ENCODE data around the gene RBPJ.

The RBPJ gene

GRCh38 chr4:26420438-26420837 is 99.6 kb downstream of the RBPJ start:
- Histone ChIP-seq H3K4me3 (replicated peaks; ENCODE audit: low read depth, low read length) (no peak overlapping the region), H3K36me3 (ENCODE audit: control insufficient read depth, insufficient read depth, low read length) (peaks cover 5% of the 10 kb centered on the region), H3K27me3 (replicated peaks; ENCODE audit: control insufficient read depth, insufficient read depth, low read length) (no peaks in the 10 kb centered on the region)
- no peak for DNase-seq (ENCODE audit: extremely low read depth, insufficient read length)
- TF ChIP-seq, protein P1, sequence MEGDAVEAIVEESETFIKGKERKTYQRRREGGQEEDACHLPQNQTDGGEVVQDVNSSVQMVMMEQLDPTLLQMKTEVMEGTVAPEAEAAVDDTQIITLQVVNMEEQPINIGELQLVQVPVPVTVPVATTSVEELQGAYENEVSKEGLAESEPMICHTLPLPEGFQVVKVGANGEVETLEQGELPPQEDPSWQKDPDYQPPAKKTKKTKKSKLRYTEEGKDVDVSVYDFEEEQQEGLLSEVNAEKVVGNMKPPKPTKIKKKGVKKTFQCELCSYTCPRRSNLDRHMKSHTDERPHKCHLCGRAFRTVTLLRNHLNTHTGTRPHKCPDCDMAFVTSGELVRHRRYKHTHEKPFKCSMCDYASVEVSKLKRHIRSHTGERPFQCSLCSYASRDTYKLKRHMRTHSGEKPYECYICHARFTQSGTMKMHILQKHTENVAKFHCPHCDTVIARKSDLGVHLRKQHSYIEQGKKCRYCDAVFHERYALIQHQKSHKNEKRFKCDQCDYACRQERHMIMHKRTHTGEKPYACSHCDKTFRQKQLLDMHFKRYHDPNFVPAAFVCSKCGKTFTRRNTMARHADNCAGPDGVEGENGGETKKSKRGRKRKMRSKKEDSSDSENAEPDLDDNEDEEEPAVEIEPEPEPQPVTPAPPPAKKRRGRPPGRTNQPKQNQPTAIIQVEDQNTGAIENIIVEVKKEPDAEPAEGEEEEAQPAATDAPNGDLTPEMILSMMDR (IDR thresholded peaks at IDR 0.05; ENCODE audit: insufficient read depth, low read length, poor library complexity, severe bottlenecking): no peak

- Histone ChIP-seq H3K36me3 (ENCODE audit: control insufficient read depth, insufficient read depth, low read length) (peaks cover 5% of the 10 kb centered on the region), H3K4me3 (replicated peaks; ENCODE audit: low read depth, low read length) (no peak overlapping the region), H3K27me3 (replicated peaks; ENCODE audit: control insufficient read depth, insufficient read depth, low read length) (no peaks in the 10 kb centered on the region)
- DNase-seq (ENCODE audit: extremely low read depth, insufficient read length): no peak
- TF ChIP-seq, protein P1 (IDR thresholded peaks at IDR 0.05; ENCODE audit: insufficient read depth, low read length, poor library complexity, severe bottlenecking): no peak
Measured at GRCh38 chr4:26420913-26421312, 100.1 kb downstream of the RBPJ start.

GRCh38 chr4:26424153-26424552 is 103.3 kb downstream of the RBPJ start:
- no peak overlapping the region for H3K4me3 ChIP-seq (replicated peaks; ENCODE audit: low read depth, low read length)
- H3K36me3 ChIP-seq (ENCODE audit: control insufficient read depth, insufficient read depth, low read length): peaks cover 5% of the 10 kb centered on the region
- TF ChIP-seq, protein P1 (IDR thresholded peaks at IDR 0.05; ENCODE audit: insufficient read depth, low read length, poor library complexity, severe bottlenecking): no peak
- DNase-seq (ENCODE audit: extremely low read depth, insufficient read length): no peak
- no peaks in the 10 kb centered on the region for H3K27me3 ChIP-seq (replicated peaks; ENCODE audit: control insufficient read depth, insufficient read depth, low read length)

GRCh38 chr4:26424838-26425237 is 104.0 kb downstream of the RBPJ start:
- TF ChIP-seq, protein P1 (IDR thresholded peaks at IDR 0.05; ENCODE audit: insufficient read depth, low read length, poor library complexity, severe bottlenecking): peak; percentile 9
- Histone ChIP-seq H3K27me3 (replicated peaks; ENCODE audit: control insufficient read depth, insufficient read depth, low read length) (no peaks in the 10 kb centered on the region), H3K36me3 (ENCODE audit: control insufficient read depth, insufficient read depth, low read length) (peaks cover 6% of the 10 kb centered on the region), H3K4me3 (replicated peaks; ENCODE audit: low read depth, low read length) (no peak overlapping the region)
- DNase-seq (ENCODE audit: extremely low read depth, insufficient read length): no peak

GRCh38 chr4:26425953-26426352 is 105.1 kb downstream of the RBPJ start:
- TF ChIP-seq, protein P1 (IDR thresholded peaks at IDR 0.05; ENCODE audit: insufficient read depth, low read length, poor library complexity, severe bottlenecking): no peak
- Histone ChIP-seq H3K4me3 (replicated peaks; ENCODE audit: low read depth, low read length) (no peak overlapping the region), H3K27me3 (replicated peaks; ENCODE audit: control insufficient read depth, insufficient read depth, low read length) (no peaks in the 10 kb centered on the region), H3K36me3 (ENCODE audit: control insufficient read depth, insufficient read depth, low read length) (peaks cover 4% of the 10 kb centered on the region)
- no peak for DNase-seq (ENCODE audit: extremely low read depth, insufficient read length)

DNA sequence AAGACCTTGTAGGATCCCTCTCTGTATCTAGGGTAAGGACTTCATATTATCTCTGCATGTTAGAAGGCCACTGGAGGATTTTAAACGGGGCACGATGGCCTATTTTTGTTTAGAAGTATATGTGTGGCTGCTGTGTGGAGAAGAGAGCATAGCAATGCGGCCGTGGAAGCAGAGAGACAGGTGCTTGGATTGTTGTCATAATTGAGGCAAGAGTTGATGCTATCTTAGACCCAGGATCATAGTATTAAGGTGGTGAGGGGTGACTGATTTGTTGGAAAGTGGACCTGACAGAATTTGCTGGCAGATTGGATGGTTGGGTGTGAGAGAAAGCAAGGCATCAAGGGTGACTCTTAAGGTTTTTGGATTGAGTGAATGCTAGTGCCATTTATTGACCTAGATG is 106.1 kb downstream of the RBPJ start:
- no peak for DNase-seq (ENCODE audit: extremely low read depth, insufficient read length)
- H3K36me3 ChIP-seq (ENCODE audit: control insufficient read depth, insufficient read depth, low read length): peaks cover 4% of the 10 kb centered on the region
- H3K4me3 ChIP-seq (replicated peaks; ENCODE audit: low read depth, low read length): no peak overlapping the region
- H3K27me3 ChIP-seq (replicated peaks; ENCODE audit: control insufficient read depth, insufficient read depth, low read length): no peaks in the 10 kb centered on the region
- TF ChIP-seq, protein P1 (IDR thresholded peaks at IDR 0.05; ENCODE audit: insufficient read depth, low read length, poor library complexity, severe bottlenecking): no peak

Data from GM06990 (cell line).